ENCODE data around the gene MARK3.

MARK3 gene

GRCh38 chr14:103552011-103552845 is 167.0 kb downstream of the MARK3 start:
- DNase-seq, result no peak

- DNase-seq, result no peak
Observed at GRCh38 chr14:103552846-103553210, 167.6 kb downstream of the MARK3 start.

Measured in DMS79 (cell line).